Right lobe of liver (tissue), 4 donors: ENCODE measurements around the gene SLCO2A1.

ENCODE experiments used
- CTCF ChIP-seq, 4 donors: fragments of 200-600 bp in 3 of 4; fragments of 450-650 bp in 1 of 4; IDR thresholded peaks; one replicate each; pipeline versions ENCODE4 v1.5.1 to v1.8.0; 2016 to 2022; ENCODE audit warnings: antibody characterized with exemption in 4 of 4, mild to moderate bottlenecking in 2 of 4
- POLR2A ChIP-seq: fragments of 450-650 bp; IDR thresholded peaks from one replicate; pipeline ENCODE4 v1.6.1; 2017; ENCODE audit warnings: antibody characterized with exemption, mild to moderate bottlenecking
- donor health status: DM: no; HTN: no; CAD: no.
- donor health status: DM: no; HTN: no; CAD: no.
- donor health status: DM: no; HTN: yes; CAD: no.

GRCh38 chr3:133988631-133989161 lies 41.0 kb downstream of the SLCO2A1 start:
- TF ChIP-seq CTCF (IDR thresholded peaks at IDR 0.05) (no peak), POLR2A (no peak)
